HepG2 (cell line): ENCODE results near the gene IL17F. TPM values are rescaled to one million over a fixed set of nuclear protein-coding genes. Genes with fewer than 3 reads are reported as not detected.
A peak's percentile ranks its signal among the peaks of the same experiment; 100 is the strongest.

Source experiments
- CENPX ChIP-seq: sonication (generic); formaldehyde crosslinking; IDR thresholded peaks from 2 replicates; pipeline ENCODE4 v1.9.0; 2021; ENCODE audit warnings: mild to moderate bottlenecking, missing genetic modification reagents, moderate library complexity
- ELF1 ChIP-seq: sonication (generic); formaldehyde crosslinking; IDR thresholded peaks from 2 replicates; pipeline ENCODE4 v1.4.0; 2020; ENCODE audit warnings: missing genetic modification reagents
- ERF ChIP-seq: IDR thresholded peaks from 2 replicates; pipeline ENCODE4 v1.6.1; 2018; ENCODE audit warnings: missing biosample characterization, missing genetic modification reagents
- FLYWCH1 ChIP-seq: sonication (generic); formaldehyde crosslinking; IDR thresholded peaks from 2 replicates; pipeline ENCODE4 v1.8.1; 2023; ENCODE audit warnings: mild to moderate bottlenecking, missing genetic modification reagents
- FUBP1 ChIP-seq: sonication (generic); formaldehyde crosslinking; IDR thresholded peaks from 2 replicates; pipeline ENCODE4 v1.5.1; 2020; ENCODE audit warnings: missing genetic modification reagents, mild to moderate bottlenecking, borderline replicate concordance
- GTF2F1 ChIP-seq: fragments of 150-350 bp; IDR thresholded peaks from 2 replicates; pipeline ENCODE4 v1.6.1; 2014; ENCODE audit warnings: low read length
- HNF1B ChIP-seq: sonication (generic); formaldehyde crosslinking; IDR thresholded peaks from 2 replicates; pipeline ENCODE4 v1.5.1; 2020; ENCODE audit warnings: mild to moderate bottlenecking, moderate library complexity, missing genetic modification reagents
- KLF16 ChIP-seq, 2 experiments: sonication (generic) in 1 of 2; formaldehyde crosslinking in 1 of 2; IDR thresholded peaks; 2 replicates each; pipeline versions ENCODE4 v1.6.1 to v1.8.0; 2016 to 2023; ENCODE audit warnings: missing genetic modification reagents in 2 of 2, missing compliant biosample characterization in 1 of 2
- NAIF1 ChIP-seq: sonication (generic); formaldehyde crosslinking; IDR thresholded peaks from 2 replicates; pipeline ENCODE4 v1.5.0; 2020; ENCODE audit warnings: mild to moderate bottlenecking, missing genetic modification reagents, borderline replicate concordance
- SRSF9 ChIP-seq: fragments of 200-400 bp; formaldehyde crosslinking; IDR thresholded peaks from 2 replicates; pipeline ENCODE4 v1.6.1; 2018; ENCODE audit warnings: borderline replicate concordance, mild to moderate bottlenecking, low read depth, low read length; ENCODE audit not compliant: insufficient read depth, poor library complexity, severe bottlenecking
- TFE3 ChIP-seq: IDR thresholded peaks from 2 replicates; pipeline ENCODE4 v1.6.1; 2016
- TSC22D2 ChIP-seq: sonication (generic); formaldehyde crosslinking; IDR thresholded peaks from 2 replicates; pipeline ENCODE4 v1.5.1; 2020; ENCODE audit warnings: missing genetic modification reagents, mild to moderate bottlenecking, borderline replicate concordance
- XRCC5 ChIP-seq: fragments of 200-400 bp; formaldehyde crosslinking; optimal IDR thresholded peaks from 2 replicates; pipeline ENCODE3; 2017; ENCODE audit warnings: mild to moderate bottlenecking, low read length
- ZBTB14 ChIP-seq: sonication (generic); formaldehyde crosslinking; IDR thresholded peaks from 2 replicates; pipeline ENCODE4 v1.4.0; 2020; ENCODE audit warnings: missing genetic modification reagents
- ZC3H4 ChIP-seq: sonication (generic); formaldehyde crosslinking; IDR thresholded peaks from 2 replicates; pipeline ENCODE4 v1.4.0; 2020; ENCODE audit warnings: missing genetic modification reagents, borderline replicate concordance
- ZHX1 ChIP-seq: sonication (generic); formaldehyde crosslinking; IDR thresholded peaks from 2 replicates; pipeline ENCODE4 v1.8.1; 2022; ENCODE audit warnings: low read depth, mild to moderate bottlenecking, missing genetic modification reagents
- ZNF280B ChIP-seq: sonication (generic); formaldehyde crosslinking; IDR thresholded peaks from 2 replicates; pipeline ENCODE4 v1.5.0; 2020; ENCODE audit warnings: missing genetic modification reagents, mild to moderate bottlenecking, borderline replicate concordance
- ZNF383 ChIP-seq: sonication (generic); formaldehyde crosslinking; IDR thresholded peaks from 2 replicates; pipeline ENCODE4 v1.4.0; 2020; ENCODE audit warnings: missing genetic modification reagents, mild to moderate bottlenecking, borderline replicate concordance
- polyA plus RNA-seq, 8 experiments: library from polyadenylated mRNA; depleted of rRNA in 3 of 8; stranded (reverse) in 7 of 8; unstranded in 1 of 8; fragments of >200 nt; fragmentation: Illumina TruSeq in 4 of 8; extraction: Trizol in 4 of 8; gene quantifications; 2 replicates each; pipeline versions ENCODE4 v1.2.1 to v1.2.3, GENCODE V29; 2011 to 2016; ENCODE audit warnings: low read depth in 4 of 8, missing spikeins in 1 of 8, mixed read lengths in 1 of 8; ENCODE audit not compliant: insufficient read depth in 1 of 8
- total RNA-seq, 5 experiments: library from RNA; depleted of rRNA; stranded (reverse); fragments of >200 nt; fragmentation: Illumina TruSeq; extraction: Trizol; gene quantifications; 2 replicates each; pipeline ENCODE4 v1.2.3, GENCODE V29; 2016; ENCODE audit warnings: low read depth in 1 of 5

IL17F gene
- total and polyA plus RNA-seq, 2 of the 13 experiments (the other 11 are each of a cell fraction or from before 2014, with no cell fraction given), result not detected

- no peak for TF ChIP-seq ZNF280B
- no peak for TF ChIP-seq FLYWCH1 (CRISPR knock-in tag)
- no peak for TF ChIP-seq CENPX (CRISPR knock-in tag)
- TF ChIP-seq HNF1B, result peak; percentile 50; the same call in 1 of the 2 replicates
- no peak for TF ChIP-seq ZHX1 (CRISPR knock-in tag)
- TF ChIP-seq ZC3H4 (CRISPR knock-in tag), result no peak
- no peak for TF ChIP-seq FUBP1
- peak; percentile 27 for TF ChIP-seq XRCC5
- no peak for TF ChIP-seq ZNF383 (CRISPR knock-in tag)
- peak; percentile 71; the same call in 1 of the 2 replicates for TF ChIP-seq ERF (CRISPR knock-in tag)
- TF ChIP-seq SRSF9, result no peak
- TF ChIP-seq ELF1 (CRISPR knock-in tag), result peak; percentile 85
- TF ChIP-seq NAIF1 (CRISPR knock-in tag), result 0 out of 2 replicates have a peak, but pooled peaks have one; percentile 21
- TF ChIP-seq TFE3 (CRISPR knock-in tag), result no peak
- TF ChIP-seq TSC22D2 (CRISPR knock-in tag), result peak; percentile 74; the same call in 1 of the 2 replicates
- no peak for TF ChIP-seq ZBTB14 (CRISPR knock-in tag)
- peak in 1 of 2 experiments; percentile 74; a peak in 1 of 4 replicates for TF ChIP-seq KLF16 (CRISPR knock-in tag; IDR thresholded peaks at IDR 0.05)
- TF ChIP-seq GTF2F1, result no peak
Measured at GRCh38 chr6:52286798-52287432, 42.6 kb upstream of the IL17F start (continued).
